ENCODE measurements around the gene TUBG2.

The TUBG2 gene

DNA sequence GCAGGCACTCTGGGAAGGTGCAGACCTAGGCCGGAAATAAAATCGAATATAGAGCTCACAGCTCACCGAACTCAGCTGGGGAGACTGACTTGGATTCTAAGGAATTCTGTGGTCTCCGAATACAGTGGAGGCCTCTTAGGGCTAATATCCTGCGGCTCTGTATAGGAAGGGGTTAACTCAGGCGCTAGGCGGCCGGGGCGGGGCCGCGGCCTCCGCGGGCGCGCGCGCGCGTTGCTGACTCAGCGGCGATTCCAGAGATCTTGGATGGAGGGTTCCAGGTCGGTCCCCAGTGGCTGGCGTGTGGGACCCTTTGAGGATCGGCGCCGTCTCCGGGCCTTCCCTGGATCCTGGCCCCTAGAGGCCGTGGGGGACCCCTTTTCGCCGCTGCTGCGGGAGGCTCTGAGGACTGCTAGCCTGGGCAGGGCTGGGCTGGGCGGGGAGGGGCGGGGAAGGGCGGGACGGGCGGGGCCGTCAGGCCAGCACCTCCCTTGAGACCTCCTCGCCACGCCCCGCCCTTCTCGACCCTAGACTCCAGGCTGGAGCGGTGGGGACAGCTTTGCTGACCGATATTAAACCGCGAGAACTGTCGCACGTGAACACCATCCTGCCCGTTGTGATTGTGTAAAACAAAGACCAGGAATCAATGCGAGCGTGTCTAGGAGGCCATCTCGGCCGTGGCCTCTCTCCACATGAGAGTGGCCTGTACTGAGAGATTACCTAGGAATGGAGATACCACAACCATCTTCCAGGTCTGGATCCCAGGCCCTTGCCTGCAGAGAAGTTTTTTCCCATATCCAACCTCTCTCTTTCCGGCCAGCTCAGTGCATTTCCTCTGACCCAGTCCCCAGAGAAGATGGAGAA is 19.1 kb downstream of the TUBG2 start:
- DNase-seq, result peak; percentile 84

DNA sequence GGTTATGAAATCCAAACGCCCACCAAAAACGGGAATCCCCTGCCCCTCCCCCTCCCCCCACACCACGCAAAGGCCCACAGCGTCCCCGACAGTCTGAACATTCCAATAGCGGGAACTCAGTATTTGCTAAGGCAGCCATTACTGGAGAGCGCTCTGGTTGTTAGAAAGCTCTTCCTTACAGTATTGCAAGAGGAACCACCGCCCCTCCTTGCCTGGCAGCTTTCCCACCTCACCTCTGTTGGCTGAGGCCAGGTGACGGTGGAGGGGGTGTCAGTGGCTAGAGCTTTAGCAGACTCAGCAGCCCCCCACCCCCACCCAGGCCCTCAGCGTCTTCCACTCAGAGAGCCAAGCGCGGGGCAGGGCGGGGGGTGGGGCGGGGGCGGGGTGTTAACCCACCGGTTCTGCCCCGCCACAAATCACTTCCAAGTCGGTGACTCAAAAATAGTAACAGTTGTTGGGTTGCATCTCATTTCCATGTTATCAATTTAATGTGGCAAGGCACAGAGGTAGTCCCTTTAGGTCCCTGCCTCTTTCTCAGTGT is 19.9 kb downstream of the TUBG2 start:
- peak; percentile 42 for DNase-seq

- peak; percentile 77 for DNase-seq
Measured at GRCh38 chr17:42679492-42680330, 20.6 kb downstream of the TUBG2 start.

GRCh38 chr17:42680331-42680808 is 21.3 kb downstream of the TUBG2 start:
- no peak for DNase-seq

DNA sequence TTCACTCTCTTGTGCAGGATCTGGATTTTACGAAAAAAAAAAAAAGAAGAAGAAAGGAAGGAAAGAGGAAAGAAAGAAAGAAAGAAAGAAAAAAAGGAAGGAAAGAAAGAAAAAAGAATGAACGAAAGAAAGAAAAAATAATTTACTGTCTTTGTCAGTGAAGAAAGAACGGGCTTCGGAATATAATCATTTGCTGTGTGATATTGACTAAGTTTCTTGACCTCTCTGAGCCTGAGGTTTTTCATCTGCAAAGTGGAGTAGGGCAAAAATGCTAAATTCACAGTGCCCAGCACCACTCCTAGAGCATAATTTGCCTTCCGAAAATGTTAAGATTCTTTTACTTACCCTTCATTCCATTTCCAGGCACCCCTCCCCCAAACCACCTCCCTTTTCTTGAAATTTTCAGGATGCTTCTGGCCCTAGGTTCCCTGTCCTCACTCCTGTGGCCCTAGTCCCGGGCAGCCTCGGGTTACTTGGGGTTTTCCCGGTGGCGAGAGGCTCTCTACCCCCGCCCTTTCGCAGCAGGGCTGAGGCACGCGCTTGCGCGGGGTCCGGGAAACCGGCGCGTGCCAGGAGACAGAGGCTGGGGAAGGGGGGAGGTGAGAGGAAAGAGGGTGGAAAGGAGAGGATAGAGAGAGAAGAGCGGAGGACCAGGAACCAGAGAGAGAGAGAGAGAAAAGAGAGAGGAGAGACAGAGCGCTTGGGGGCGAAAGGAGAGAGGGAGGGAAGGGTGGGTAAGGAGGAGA is 23.1 kb downstream of the TUBG2 start, which contains the start of gene CNTNAP1:
Gene CNTNAP1, plus strand, starts transcription at position 556 of the 746 bp plus-strand sequence. CDS start 299 bp downstream, outside the sequence.
- peak; percentile 78 for DNase-seq

GRCh38 chr17:42682722-42683403 is 23.8 kb downstream of the TUBG2 start:
- peak; percentile 61 for DNase-seq

DNA sequence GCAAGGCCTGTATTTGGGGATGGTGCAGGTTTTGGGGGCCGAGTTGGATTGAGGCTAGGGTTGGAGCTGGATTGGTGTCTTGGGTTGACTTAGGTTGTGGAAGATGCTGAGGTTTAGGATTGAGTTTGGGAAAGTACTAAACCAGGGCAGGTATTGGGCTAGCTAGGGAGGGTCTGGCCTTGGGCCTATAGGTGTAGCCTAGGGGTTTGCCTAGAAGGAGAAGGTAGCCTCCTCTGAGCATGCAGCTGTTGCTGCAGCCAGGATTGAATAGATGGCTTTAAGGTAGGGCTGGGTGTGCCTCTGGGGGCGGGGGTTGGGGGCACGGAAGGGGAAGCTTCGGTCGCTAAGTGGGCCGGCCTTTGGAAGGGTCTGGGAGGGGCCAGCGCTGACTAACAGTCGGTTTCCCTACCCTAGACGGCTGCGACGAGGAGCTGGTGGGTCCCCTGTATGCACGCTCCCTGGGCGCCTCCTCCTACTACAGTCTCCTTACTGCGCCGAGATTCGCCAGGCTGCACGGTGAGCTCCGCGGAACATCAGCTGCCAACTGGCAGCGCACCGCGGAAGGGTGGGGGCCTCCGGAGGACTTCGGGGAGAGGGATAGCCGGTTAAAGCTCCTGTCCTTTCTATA is 24.4 kb downstream of the TUBG2 start:
- DNase-seq, result peak; percentile 8

DNA sequence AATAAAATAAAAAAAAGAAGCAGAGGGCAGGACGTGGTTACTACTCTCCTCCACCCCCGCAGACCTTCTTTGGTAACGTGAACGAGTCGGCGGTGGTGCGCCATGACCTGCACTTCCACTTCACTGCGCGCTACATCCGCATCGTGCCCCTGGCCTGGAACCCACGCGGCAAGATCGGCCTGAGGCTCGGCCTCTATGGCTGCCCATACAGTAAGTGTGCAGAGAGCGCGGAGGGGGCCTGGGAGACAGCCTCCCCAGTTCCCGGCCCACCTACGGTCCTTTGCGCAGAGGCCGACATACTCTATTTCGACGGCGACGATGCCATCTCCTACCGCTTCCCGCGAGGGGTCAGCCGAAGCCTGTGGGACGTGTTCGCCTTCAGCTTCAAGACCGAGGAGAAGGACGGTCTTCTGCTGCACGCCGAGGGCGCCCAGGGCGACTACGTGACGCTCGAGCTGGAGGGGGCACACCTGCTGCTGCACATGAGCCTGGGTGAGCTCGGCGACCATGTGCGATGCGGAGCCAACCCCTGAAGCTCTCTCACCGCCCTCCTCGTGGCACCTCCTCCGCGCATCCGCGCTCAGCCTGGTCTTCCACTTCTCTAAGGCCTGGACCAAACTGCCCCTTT is 26.0 kb downstream of the TUBG2 start:
- DNase-seq, result no peak

DNA sequence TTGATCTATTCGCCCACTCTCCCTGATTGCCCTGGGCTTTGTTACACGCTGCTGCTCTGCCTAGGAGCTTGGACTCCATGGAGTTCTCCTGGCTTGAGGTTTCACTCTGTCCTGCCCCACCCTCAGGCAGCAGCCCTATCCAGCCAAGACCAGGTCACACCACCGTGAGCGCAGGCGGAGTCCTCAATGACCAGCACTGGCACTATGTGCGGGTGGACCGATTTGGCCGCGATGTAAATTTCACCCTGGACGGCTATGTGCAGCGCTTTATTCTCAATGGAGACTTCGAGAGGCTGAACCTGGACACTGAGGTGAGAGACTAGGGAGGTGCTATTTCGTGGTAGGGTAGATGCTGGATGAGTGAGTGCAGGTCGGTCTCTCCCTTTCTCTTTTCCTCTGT is 26.7 kb downstream of the TUBG2 start:
- DNase-seq, result no peak

DNA sequence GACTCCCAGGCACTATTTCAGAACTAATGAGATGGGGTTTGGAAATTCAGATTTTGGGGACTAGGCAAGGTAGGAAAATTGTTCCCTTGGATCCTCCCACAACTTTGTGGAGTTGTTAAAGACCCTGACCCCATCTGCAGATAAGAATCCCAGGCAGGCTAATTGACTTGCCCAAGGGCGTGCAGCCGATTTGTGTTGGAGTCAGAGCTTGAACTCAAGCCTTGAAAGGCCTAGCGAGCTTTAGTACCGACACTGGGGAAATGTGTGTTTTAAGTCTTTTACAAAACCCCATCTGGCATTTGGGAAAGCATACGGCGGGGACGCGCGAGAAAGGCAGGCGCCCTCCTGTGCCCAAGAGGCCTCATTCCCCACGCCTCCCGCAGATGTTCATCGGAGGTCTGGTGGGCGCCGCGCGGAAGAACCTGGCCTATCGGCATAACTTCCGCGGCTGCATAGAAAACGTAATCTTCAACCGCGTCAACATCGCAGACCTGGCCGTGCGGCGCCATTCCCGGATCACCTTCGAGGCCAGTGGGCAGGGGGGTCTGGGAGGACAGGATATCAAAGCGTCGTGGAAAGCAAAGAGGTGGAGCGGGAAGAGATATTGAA is 27.5 kb downstream of the TUBG2 start:
- no peak for DNase-seq

- DNase-seq, result no peak
Measured at GRCh38 chr17:42687707-42688320, 28.7 kb downstream of the TUBG2 start.

DNA sequence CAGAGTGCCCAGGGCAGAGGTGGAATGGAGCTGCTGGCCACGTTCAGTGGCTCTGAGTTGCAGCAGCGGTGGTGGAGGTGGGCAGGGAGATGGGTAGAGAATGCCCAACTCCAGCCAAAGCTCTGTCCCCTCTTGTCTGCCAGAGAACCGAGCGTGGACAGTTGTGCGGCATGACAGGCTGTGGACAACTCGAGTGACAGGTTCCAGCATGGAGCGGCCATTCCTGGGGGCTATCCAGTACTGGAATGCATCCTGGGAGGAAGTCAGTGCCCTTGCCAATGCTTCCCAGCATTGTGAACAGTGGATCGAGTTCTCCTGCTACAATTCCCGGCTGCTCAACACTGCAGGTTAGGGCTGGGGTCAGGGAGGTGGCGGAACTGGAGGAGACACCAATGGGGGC is 31.5 kb downstream of the TUBG2 start:
- no peak for DNase-seq

- no peak for DNase-seq
Measured at GRCh38 chr17:42691021-42691545, 32.0 kb downstream of the TUBG2 start.

DNA sequence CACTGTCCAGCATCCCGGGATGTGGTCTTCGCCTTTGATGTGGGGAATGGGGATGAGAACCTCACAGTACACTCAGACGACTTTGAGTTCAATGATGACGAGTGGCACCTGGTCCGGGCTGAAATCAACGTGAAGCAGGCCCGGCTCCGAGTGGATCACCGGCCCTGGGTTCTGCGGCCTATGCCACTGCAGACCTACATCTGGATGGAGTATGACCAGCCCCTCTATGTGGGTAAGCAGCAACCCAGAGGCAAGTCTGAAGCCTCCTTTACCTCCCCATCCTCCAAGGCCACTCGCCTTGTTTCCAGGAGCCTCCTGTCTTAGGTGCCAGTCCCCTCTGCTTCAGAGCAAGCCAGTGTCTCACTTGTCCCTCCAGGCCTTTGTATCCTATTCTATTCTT is 33.4 kb downstream of the TUBG2 start:
- no peak for DNase-seq

DNA sequence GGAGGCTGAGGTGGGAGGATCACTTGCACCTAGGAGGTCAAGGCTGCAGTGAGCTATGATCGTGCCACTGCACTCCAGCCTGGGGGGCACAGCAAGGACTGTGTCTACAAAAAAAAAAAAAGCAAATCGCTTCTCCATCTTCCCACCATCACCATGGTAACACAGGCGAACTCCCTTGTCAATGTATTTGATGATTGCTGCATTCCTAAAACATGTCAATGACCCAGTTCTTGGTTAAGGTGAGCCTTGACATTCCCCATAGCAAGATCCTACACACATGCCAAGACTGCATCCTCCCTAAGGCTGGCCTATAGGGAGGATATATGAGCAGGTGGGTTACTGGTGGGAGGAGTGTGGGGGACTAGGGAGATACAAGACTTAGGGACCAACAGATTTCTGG is 35.4 kb downstream of the TUBG2 start:
- no peak for DNase-seq

DNA sequence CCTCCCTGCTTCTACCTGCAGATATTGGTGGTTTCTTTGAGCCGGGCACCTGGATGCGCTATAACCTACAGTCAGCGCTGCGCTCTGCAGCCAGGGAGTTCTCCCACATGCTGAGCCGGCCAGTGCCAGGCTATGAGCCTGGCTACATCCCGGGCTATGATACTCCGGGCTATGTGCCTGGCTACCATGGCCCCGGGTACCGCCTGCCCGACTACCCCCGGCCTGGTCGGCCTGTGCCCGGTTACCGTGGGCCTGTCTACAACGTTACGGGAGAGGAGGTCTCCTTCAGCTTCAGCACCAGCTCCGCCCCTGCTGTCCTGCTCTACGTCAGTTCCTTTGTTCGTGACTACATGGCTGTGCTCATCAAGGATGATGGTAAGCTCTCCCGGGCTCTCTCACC is 36.4 kb downstream of the TUBG2 start:
- no peak for DNase-seq

DNA sequence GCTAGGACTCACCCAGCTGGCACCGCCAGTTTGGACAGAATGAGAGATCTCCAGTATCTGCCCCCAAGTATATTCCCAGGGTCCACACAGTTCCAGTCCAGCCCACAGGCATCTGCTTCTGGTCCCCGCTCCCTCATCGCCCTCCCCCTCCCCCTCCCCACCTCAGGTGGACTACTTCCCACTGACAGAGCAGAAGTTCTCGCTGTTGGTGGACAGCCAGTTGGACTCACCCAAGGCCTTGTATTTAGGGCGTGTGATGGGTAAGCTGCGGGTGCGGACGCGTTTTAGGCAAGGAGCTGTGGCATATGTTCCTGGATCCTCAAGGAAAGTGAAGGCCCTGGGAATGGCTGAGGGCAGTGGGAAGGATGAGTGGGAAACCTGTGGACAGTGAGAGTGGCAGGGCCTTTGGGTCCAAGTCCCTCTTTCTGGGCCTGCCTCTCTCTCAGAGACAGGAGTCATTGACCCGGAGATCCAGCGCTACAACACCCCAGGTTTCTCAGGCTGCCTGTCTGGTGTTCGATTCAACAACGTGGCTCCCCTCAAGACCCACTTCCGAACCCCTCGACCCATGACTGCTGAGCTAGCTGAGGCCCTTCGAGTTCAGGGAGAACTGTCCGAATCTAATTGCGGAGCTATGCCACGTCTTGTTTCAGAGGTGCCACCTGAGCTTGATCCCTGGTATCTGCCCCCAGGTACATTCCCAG is 38.2 kb downstream of the TUBG2 start:
- DNase-seq, result no peak

GRCh38 chr17:42698736-42699414 is 39.8 kb downstream of the TUBG2 start:
- DNase-seq, result no peak

GRCh38 chr17:42699415-42699740 is 40.3 kb downstream of the TUBG2 start:
- no peak for DNase-seq
